GM21723 (cell line): ENCODE measurements around the gene BIK.

Source experiments
- ATAC-seq: cut with Tn5 transposase; IDR thresholded peaks from one replicate; pipeline ENCODE4 v1.9.1; 2021; ENCODE audit warnings: mild to moderate bottlenecking, moderate library complexity; ENCODE audit not compliant: unreplicated experiment

The BIK gene

DNA sequence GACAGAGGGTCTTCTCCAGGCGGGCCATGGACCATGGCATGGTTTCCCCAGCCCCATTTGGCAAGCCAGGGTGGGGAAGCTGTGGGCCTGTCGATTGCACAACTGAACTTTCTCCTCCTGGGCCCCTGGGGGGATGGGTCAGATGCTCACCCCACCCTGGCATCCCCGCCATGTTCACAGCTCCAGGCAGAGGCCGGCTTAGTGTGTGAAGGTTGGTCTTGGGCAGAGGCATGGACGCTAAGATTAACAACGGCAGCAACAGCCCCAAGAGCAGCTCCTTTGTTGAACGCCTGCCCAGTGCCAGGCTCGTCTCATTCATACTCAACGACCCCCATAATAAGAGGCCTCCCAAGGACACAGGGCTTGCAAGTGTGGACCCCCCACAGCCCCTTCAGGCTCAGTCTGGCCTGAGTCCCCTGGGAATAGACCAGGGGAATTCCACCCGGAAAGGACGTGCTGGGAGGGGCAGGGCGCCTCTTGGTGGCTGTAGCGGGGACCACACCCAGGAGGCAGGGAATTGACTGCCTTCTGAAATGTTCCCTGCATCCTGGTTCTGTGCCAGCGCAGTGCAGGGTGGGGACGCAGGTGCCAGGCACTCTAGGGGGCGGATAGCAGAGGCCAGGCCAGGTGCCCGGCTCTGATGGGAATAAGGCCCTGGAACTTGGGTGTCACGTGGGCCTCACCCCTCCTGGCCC, 49.1 kb downstream of the BIK start:
- ATAC-seq: no peak

DNA sequence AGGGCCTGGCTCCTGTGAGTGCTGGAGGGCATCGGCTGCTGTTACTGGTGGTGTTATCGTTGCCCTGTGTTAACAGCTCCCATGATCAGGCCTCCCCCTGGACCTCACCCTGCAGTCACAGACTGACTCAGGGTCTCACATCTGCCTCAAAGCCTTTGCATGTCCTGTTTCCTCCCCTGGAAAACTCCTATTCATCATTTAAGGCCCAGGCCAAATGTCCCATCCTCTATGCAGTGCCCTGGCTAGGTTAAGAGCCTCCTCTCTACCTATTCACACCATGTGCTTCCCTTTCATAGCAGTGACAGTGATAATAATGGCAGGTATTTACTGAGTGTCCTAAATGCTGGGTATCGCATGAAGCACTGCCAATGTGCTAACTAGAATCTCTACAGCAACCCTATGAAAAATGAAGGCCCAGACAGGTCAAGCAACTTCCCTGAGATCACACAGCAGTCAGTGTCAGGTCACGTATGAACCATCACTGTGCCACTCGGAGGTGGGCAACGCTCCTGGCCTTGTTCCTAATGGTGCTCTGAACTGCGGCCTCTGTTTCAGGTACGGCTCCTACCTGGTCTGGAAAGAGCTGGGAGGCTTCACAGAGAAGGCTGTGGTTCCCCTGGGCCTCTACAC, 50.1 kb downstream of the BIK start:
- ATAC-seq: no peak

DNA sequence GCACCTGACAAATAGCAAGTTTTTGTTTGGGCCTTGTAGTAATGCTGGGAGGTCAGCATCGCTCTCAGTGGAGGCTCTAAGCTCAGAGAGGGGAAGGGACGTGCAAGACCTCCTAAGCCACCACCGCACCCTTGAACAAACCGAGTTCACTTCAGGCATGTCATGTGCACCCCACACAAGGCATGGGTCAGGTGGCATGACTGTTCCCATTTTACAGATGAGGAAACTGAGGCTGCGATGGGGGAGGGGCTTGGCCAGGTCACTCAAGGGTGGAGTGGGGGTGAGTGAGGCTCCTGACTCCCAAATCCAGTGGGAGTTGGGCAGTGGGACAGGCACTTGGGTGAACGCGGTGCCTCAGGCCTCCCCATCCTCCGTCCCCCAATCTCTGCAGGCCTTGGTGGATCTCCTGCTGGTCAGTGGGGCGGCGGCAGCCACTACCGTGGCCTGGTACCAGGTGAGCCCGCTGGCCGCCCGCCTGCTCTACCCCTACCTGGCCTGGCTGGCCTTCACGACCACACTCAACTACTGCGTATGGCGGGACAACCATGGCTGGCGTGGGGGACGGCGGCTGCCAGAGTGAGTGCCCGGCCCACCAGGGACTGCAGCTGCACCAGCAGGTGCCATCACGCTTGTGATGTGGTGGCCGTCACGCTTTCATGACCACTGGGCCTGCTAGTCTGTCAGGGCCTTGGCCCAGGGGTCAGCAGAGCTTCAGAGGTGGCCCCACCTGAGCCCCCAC, 52.0 kb downstream of the BIK start:
- ATAC-seq: no peak

DNA sequence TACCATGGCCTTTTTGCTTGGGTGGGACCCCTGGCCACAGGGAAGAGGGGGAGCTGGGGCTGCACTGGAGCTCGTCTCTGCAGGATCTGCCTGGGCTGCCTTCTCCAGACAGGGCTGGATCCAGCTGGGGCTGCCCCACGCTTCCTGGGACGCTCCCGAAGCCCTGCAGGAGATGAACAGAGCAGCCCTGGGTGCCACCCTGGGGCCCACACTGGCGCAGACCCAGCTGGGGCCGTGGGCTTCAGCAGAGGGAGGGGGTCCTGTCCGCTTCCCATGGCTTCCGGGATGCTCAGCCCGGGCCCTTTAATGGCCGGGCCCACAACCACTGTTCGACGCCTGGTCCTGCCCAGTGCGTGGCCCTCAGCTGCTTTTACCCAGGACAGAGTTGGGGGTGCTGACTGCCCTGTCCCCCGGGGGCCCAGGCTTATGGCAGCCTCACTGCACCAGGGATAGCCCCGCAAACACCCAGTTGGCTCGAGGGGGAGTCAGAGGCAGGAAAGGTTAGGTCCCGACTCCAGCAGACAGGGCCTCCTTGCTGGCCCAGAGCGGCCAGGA, 52.8 kb downstream of the BIK start:
- no peak for ATAC-seq

DNA sequence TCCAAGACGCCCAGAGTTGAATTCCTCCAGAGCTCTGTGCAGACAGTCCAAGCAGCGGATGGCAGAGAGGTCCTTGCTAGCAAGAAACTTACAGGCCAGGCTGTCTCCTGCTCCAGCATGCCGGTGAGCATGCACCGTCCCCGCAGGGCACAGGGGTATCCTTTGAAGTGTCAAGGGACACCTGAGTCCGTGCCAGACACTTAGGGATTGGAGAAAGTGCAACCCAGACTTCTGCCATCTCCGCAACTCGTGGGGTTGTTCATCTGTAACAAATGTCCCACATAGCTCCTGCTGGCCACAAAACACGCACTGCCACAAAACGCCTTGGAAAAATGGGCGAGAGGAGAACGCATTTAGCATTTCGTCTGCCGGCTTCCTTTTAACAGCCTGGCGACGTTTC, 54.1 kb downstream of the BIK start:
- no peak for ATAC-seq

DNA sequence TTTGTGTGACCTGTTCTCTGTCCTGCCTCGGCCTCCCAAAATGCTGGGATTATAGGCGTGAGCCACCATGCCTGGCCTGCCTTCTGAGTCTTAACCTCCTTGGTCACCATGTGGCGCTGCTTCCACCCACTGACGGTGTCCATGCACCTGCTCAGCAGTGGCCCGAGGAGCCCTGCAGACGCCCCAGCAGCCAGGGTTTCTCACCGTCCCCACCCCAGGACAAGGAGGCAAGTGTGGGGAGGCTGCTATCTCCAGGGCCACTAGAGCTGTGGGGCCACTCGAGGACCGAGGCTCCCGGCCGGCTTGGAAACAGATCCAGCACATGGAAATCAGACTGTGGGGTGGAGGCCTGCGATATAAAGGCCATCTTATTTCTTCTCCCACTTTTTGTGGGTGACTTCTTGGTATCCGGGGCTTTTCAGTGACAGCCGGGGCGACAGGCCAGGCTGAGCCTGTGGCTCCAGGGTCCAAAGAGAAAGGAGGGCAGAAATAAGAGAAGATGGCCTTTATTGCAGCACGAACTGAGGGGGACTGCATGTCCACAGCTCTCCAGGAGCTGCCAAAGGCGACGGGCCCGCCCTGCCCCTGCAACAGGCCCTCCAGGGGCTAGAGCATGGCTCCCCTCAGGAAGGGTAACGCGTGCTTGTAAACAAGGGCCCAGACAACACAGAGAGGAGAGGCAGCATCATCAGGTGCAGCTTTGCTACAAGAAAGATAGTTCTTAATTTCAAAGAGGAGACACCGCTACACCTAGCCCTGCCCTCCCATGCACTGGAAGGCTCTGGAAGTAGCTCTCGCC, 55.8 kb downstream of the BIK start:
- ATAC-seq: no peak

DNA sequence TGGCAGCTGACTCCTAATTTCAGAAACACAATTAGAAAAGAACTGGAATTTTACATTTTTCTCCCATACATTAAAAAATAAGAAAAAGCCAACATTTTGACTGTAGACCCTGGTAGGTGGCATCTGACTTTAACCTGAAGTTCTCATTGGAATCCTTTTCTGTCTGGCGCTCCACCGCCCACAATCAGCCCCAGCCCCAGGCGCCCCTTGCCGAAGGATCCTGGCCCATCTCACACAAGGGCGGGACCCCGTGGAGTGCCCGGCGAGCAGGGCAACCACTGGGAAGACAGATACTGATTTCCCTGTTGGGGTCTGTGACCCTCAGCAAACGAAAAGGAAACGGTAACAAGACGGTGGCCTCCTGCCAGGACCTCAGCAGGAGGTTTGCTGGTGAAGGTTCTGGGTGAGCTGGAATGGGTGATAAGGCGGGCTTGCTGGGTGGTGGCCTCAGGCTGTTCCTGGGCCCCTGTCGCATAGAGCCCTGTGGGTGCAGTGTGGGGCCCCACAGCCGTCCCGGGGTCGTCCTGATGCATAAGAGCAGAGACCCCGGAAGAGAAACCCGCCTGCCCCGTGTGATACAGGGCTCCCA, 56.5 kb downstream of the BIK start:
- no peak for ATAC-seq

DNA sequence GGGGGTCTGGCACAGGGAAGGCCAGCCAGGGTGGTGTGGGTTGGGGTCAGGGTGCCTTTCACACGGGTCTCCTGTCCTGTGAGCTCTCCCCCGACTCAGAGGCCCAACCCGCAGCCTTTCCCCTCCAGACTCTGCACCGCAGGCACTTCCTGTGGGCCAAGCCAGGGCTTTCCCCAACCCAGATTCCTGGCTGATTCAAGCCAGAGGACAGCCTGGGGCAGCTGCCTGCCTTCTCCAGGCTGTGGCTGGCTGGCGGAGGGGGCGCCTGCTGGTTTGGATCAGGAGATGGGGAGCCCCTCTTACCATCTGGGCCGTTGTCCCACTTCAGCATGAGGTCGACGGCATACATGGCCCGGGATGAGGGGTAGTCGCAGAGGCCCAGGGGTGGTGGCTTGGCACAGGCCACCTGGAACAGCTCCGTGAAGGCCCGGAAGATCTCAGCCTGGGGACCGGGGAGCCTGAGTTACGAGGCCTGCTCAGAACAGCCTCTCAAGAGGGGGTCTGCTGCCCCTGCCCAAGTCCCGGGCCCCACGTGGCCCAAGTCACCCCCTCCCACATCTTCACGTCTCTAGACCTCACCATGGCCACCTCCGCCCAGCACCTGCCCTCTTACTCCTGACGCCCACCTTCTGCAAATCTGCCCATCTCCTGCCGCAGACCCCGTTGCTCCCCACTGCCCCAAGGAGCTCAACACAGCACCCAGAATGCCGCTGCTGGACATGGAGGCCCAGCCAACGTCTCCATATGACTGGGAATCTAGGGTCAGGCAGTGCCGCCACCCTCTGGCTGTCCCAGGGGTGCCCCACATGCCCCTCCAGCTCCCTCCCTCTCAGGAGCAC, 58.1 kb downstream of the BIK start:
- ATAC-seq: no peak

DNA sequence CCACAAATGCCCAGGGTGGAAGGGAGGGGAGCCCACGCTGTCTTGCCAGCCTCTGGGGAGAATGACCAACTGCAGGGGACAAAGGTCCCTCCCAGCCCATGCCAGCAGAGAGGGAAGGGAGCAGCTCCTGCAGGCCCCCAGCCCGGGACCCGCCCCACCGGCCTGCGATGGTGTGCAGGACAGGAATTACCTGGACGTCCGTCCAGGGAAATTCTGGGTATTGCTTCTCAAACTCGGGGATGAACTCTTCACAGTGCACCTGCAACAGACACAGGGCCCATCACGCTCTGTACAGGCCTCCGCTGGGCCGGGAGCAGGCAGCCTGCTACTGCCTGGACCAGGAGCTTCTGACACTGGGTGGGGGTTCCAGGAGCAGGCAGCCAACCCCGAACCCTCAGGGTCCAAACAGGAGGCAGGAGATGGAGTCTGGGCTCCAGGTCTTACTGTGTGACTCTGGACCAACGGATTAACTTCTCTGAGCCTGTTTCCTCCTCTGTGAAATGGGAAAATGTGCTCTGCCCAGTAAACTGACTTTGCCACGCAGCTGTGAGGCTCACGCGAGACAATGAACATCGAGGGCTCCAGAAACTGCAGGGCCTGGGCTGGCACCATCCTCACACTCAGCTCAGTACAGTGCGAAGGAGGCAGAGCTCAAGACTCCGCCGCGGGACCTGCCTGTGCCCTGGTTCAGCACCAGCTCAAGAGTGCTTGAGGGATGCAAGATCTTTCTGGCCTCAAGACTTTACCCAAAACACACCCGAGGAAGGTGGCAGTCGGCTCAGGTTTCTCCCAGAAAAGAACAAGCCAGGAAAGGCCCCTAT, 59.0 kb downstream of the BIK start:
- no peak for ATAC-seq

DNA sequence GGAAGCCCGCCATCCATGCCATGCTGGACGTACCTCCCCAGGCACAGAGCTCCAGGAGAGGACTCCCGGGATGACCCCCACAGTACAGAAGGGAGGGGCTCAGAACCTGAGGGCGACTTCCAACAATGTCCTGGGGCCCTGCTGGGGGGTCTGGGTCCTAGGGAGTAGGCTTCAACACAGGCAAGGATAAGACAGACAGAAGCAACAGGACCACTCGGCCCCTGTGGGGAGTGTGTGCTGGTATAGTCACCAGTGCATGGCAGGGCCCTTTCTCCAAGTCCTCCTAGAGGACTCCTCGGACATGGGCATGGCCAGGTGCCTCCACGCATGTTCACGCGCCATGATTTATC, 59.6 kb downstream of the BIK start:
- no peak for ATAC-seq

DNA sequence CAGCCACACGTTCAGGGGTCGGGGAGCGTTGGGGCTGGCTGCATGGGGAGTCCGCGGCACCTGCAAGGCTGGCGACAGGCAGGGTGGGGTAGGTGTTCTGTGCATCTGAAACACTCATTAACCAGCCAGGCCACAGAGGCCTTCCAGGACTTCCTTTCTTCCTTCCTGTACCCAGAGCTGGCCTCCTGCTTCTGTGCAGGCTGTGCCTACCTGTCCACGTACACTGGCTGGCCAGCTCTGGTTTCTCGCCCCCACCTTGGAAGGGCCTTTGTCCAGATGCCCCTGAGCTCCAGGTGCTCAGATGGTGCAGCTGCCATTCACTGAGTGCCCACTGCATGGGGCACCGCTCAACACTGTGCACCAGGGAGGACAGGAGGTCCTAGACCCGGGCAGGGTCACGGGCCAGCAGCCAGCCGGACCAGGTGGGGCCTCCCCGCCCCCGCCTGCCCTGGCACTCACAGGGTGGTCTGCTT, 60.5 kb downstream of the BIK start:
- no peak for ATAC-seq

DNA sequence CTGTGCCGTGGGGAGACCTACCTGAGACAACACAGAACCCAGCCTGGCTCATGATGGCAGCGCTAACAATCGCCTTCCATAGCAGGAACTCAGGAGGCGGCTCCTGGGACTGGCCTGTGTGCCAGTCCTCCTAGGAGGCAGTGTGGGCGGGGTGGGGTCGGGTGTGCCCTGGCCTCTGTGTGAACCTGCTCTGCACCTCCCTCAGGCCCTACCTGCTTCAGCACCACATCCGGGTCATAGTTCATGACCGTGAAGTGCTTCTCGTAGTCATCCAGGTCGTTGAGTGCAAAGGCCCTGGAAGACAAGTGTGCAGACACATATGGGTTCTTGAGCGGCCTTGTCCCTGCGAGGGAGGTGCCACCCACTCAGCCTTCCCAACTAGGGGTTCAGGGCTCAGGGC, 61.1 kb downstream of the BIK start:
- no peak for ATAC-seq

DNA sequence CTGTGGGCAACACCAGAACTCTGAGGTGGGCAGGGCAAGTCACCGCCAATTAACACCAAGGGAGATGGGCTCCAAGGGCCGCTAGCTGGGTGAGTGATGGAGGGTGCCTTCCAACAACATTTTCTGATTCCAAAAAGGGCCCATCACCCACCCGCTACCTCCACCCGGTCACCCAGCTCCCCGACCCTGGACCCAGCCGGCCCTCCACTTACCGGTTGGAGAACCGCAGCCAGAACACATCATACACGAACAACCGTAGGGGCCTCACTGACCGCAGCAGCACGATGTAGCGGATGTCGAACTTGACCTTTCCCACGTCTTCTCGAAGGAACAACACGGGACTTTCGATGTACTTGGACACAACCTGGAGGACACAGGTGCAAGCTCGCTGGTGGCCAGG, 61.6 kb downstream of the BIK start:
- ATAC-seq: no peak

DNA sequence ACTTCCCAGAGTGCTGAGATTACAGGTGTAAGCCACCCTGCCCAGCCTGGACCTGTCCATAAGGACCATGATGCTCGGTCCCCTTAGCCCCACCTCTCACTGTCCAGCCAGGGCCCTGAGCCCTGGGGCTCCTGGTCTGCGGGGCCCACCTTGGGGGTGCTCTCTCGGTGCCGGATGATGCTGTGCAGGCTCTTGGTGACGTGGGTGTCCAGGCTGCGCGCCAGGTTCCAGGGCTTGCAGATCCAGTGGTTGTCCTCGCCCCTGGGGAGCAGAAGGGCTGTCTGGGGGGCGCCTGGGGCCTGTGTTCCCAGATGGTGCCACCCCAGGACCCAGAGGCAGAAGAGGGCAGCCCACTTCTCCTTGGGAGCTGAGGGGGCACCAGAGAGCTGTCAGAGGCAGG, 63.0 kb downstream of the BIK start:
- no peak for ATAC-seq

DNA sequence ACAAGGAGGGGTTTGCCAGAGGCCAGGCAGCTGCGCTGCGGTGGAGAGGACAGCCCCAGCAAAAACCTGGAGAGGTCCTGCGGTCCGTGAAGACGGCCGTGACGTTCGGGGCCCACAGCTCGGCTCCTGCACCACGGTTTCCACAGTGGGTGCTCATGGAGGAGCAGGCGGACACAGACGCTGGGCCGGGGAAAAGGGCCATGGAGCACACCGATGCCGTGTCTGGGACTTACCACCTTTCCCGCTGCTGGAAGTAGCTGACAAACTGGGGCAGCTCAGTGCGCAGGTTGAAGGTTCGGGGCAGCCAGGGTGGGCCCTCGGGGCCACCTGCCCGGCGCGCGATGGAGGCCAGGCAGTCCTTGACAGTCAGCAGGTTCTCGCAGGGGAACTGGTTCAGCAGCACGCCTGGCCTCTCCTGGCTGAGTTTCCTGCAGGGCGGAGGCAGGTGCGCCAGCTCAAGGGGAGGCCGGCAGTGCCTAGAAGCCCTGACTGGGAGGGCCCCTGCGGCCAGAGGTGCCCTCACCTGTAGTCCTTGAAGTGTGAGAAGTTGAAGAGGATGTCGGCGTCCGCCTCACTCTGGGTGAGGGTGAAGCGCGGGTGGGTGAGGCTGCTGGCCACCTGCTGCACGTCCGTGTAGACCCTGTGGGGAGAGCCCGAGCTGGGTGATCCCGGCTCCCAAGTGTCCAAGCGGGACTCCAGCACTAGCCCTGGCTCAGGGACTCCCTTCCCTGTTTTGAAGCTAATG, 63.6 kb downstream of the BIK start:
- no peak for ATAC-seq

DNA sequence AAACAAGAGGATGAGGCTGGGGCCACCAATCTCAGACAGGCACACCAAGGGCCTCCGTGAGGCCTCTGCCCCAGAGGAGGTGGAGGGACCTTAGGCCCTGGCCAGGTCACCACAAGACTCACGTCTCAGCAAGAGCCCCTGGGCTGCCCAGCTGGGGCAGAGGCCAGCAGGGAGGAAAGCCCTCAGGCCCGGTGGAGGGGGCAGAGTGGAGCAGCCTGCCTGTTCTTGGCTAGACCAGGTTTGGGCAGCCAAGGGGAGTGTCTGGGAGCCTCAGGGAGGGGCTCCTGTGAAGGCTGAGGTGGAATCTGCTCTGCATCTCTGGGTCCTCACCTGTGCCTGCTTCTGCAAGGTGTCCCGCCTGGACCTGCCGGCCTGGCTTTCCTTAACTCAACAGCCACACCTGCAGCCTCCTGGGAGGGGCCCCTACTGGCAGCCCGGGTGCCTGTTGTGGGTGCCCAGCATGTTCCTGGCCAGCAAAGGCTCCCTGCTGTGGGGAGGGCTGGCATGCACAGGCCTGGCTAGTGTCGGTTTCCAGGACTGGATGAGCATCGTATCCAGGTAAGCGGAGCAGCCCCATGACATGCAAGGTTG, 64.5 kb downstream of the BIK start:
- ATAC-seq: no peak

DNA sequence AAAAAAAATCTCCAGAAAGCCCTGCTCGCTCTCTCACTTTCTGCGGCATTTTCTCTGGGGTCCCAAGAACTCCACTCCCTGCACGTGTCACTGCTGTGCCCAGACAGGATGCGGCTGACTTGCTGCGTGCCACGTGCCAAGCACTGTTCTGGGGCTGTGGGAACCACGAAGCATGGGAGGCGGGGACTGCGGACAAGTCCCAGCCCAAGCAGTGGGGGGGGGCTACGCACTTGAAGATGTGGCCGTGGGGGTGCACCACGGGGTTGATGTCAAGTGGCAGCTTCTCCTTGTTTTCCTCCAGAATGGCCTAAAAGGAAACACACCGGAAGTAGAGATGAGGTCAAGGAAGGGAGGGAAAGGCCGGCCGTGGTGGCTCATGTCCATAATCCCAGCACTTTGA, 65.5 kb downstream of the BIK start:
- no peak for ATAC-seq

DNA sequence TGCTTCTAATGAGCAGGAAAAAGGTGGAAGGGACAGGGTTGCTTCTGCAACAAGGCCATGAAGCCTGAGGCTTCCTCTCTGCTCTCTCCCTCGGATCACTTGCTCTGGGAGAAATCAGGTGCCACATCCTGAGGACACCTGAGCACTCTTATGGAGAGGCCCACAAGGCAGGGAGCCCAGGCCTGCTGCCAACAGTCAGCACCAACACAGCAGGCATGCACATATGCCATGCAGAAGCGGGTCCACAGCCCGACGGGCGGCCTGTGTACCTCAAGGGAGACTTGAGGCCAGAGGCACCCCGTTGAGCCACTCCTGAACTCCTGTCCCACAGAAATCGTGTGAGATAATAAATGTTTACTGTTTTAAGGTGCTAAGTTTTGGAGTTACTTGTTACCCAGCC, 66.9 kb downstream of the BIK start:
- ATAC-seq: no peak
